GM12891 (cell line): Measurements from ENCODE around the gene HIGD1B.

Experiments
- POLR2A ChIP-seq: IDR thresholded peaks from 2 replicates; pipeline ENCODE4 v1.6.1; 2011; ENCODE audit warnings: low read depth, low read length, control low read depth
- POLR2AphosphoS5 ChIP-seq: IDR thresholded peaks from 2 replicates; pipeline ENCODE4 v1.6.1; 2011; ENCODE audit warnings: low read depth, low read length, control low read depth
- SPI1 ChIP-seq: IDR thresholded peaks from 2 replicates; pipeline ENCODE4 v1.6.1; 2011; ENCODE audit warnings: low read depth, low read length, control low read depth
- TAF1 ChIP-seq: IDR thresholded peaks from 2 replicates; pipeline ENCODE4 v1.6.1; 2011; ENCODE audit warnings: low read depth, low read length, control low read depth

DNA sequence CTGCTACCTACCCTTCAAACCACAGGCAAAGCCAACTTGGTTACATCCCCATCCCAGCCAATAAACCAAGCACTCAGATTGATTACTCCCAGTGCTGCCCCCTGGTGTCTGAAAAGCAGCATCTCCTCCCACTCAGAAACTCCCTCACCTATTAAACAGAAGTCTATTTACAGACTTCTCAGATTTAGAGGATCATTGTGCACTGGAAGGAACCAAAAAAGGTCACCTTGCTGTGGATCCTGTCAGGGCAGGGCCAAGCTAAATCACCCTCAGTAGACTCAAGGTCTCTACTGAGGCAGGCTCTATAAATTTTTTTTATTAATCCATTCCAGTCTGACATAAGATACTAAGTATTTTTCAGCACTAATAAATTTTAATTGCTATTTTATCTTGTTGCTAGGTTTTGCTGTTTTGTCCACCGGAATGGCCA, 17.6 kb downstream of the HIGD1B start:
- no peak for TF ChIP-seq POLR2AphosphoS5
- TF ChIP-seq POLR2A, result no peak
- no peak for TF ChIP-seq TAF1
- TF ChIP-seq SPI1, result no peak
